ENCODE results near the gene BCL3.

- peak; percentile 85 for TF ChIP-seq ZNF687 (CRISPR knock-in tag; IDR thresholded peaks at IDR 0.05)
- TF ChIP-seq, protein P1, sequence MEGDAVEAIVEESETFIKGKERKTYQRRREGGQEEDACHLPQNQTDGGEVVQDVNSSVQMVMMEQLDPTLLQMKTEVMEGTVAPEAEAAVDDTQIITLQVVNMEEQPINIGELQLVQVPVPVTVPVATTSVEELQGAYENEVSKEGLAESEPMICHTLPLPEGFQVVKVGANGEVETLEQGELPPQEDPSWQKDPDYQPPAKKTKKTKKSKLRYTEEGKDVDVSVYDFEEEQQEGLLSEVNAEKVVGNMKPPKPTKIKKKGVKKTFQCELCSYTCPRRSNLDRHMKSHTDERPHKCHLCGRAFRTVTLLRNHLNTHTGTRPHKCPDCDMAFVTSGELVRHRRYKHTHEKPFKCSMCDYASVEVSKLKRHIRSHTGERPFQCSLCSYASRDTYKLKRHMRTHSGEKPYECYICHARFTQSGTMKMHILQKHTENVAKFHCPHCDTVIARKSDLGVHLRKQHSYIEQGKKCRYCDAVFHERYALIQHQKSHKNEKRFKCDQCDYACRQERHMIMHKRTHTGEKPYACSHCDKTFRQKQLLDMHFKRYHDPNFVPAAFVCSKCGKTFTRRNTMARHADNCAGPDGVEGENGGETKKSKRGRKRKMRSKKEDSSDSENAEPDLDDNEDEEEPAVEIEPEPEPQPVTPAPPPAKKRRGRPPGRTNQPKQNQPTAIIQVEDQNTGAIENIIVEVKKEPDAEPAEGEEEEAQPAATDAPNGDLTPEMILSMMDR (CRISPR knock-in tag; IDR thresholded peaks at IDR 0.05), result peak; percentile 41
- TF ChIP-seq KAT7 (CRISPR knock-in tag; IDR thresholded peaks at IDR 0.05; ENCODE audit: borderline replicate concordance), result no peak
- TF ChIP-seq, protein P2, sequence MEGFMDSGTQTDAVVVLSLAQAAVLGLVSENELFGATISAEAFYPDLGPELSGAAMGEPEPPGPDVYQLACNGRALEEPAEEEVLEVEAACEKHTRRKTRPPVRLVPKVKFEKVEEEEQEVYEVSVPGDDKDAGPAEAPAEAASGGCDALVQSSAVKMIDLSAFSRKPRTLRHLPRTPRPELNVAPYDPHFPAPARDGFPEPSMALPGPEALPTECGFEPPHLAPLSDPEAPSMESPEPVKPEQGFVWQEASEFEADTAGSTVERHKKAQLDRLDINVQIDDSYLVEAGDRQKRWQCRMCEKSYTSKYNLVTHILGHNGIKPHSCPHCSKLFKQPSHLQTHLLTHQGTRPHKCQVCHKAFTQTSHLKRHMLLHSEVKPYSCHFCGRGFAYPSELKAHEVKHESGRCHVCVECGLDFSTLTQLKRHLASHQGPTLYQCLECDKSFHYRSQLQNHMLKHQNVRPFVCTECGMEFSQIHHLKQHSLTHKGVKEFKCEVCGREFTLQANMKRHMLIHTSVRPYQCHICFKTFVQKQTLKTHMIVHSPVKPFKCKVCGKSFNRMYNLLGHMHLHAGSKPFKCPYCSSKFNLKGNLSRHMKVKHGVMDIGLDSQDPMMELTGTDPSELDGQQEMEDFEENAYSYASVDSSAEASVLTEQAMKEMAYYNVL (CRISPR knock-in tag; IDR thresholded peaks at IDR 0.05; ENCODE audit: borderline replicate concordance), result no peak
Measured at GRCh38 chr19:44725251-44725650, 23.3 kb upstream of the BCL3 start.
